IMR-90 (cell line): ENCODE results near the gene CRLF1. TPM values are rescaled to one million over a fixed set of nuclear protein-coding genes. Genes with fewer than 3 reads are reported as not detected.

Experiments
- ATAC-seq: fragments of 200-7000 bp; cut with Tn5 transposase; 2 replicates; pipeline ENCODE4 v1.9.1; 2020; ENCODE audit warnings: low read depth, mild to moderate bottlenecking, moderate library complexity
- BruUV-seq: library from RNA; stranded (reverse); fragments of 400-500 nt; replicated peaks from 2 replicates; lab custom pipeline; 2021; lab: Mats Ljungman, UMichigan
- CTCF ChIA-PET: fragments of 300-600 bp; formaldehyde crosslinking; extraction: SDS; loops from one replicate; lab custom pipeline; 2021; ENCODE audit warnings: antibody characterized with exemption; lab: Yijun Ruan, JAX
- POLR2A ChIA-PET: fragments of 300-600 bp; sonication (Branson Sonifier 250); formaldehyde crosslinking; loops from one replicate; lab custom pipeline; 2022; ENCODE audit warnings: antibody characterized with exemption; ENCODE audit not compliant: unreplicated experiment; lab: Charles Lee
- DNase-seq: peaks from one replicate; pipeline ENCODE4 v3.0.0; 2013
- H2AFZ ChIP-seq: replicated peaks from 2 replicates; pipeline ENCODE3; 2013; ENCODE audit warnings: low read length, mild to moderate bottlenecking; ENCODE audit not compliant: poor library complexity
- H2AK5ac ChIP-seq: 2 replicates; pipeline ENCODE4 v1.6.1; 2013; ENCODE audit warnings: low read depth, low read length, inconsistent platforms
- H2AK9ac ChIP-seq: replicated peaks from 2 replicates; pipeline ENCODE3; 2013; ENCODE audit warnings: mild to moderate bottlenecking, low read depth, low read length, moderate library complexity; ENCODE audit not compliant: poor library complexity
- H2BK120ac ChIP-seq: 2 replicates; pipeline ENCODE4 v1.6.1; 2013; ENCODE audit warnings: low read depth, low read length, inconsistent platforms
- H2BK15ac ChIP-seq: 3 replicates; pipeline ENCODE4 v1.6.1; 2013; ENCODE audit warnings: low read depth, low read length, inconsistent platforms
- H2BK20ac ChIP-seq: 2 replicates; pipeline ENCODE4 v1.6.1; 2013; ENCODE audit warnings: low read depth, mild to moderate bottlenecking, inconsistent platforms, low read length, moderate library complexity
- H2BK5ac ChIP-seq: 2 replicates; pipeline ENCODE4 v1.6.1; 2013; ENCODE audit warnings: mild to moderate bottlenecking, low read depth, low read length, inconsistent platforms; ENCODE audit not compliant: poor library complexity, severe bottlenecking
- H3K14ac ChIP-seq: replicated peaks from 2 replicates; pipeline ENCODE4 v1.6.1; 2013; ENCODE audit warnings: low read depth, low read length, inconsistent platforms
- H3K18ac ChIP-seq: 2 replicates; pipeline ENCODE4 v1.6.1; 2013; ENCODE audit warnings: low read depth, low read length, control low read depth
- H3K23ac ChIP-seq: 2 replicates; pipeline ENCODE4 v1.6.1; 2013; ENCODE audit warnings: low read depth, low read length, inconsistent platforms
- H3K27ac ChIP-seq: 2 replicates; pipeline ENCODE4 v1.5.1; 2013; ENCODE audit warnings: mild to moderate bottlenecking, control low read depth, low read length; ENCODE audit not compliant: insufficient read depth
- H3K27me3 ChIP-seq: 2 replicates; pipeline ENCODE4 v1.6.1; 2013; ENCODE audit warnings: low read length; ENCODE audit not compliant: control insufficient read depth, insufficient read depth
- H3K36me3 ChIP-seq: 2 replicates; pipeline ENCODE4 v1.6.1; 2013; ENCODE audit warnings: low read length, mixed read lengths; ENCODE audit not compliant: control insufficient read depth, insufficient read depth
- H3K4ac ChIP-seq: 2 replicates; pipeline ENCODE4 v1.6.1; 2013; ENCODE audit warnings: low read depth, low read length, inconsistent platforms
- H3K4me1 ChIP-seq: 2 replicates; pipeline ENCODE4 v1.6.1; 2013; ENCODE audit warnings: low read length, mixed read lengths; ENCODE audit not compliant: control insufficient read depth, insufficient read depth
- H3K4me2 ChIP-seq: 2 replicates; pipeline ENCODE4 v1.6.1; 2013; ENCODE audit warnings: low read depth, mild to moderate bottlenecking, control low read depth, low read length, moderate library complexity
- H3K4me3 ChIP-seq: 2 replicates; pipeline ENCODE4 v1.5.1; 2013; ENCODE audit warnings: low read depth, mild to moderate bottlenecking, control low read depth, low read length, moderate library complexity; ENCODE audit not compliant: insufficient read depth
- H3K56ac ChIP-seq: 2 replicates; pipeline ENCODE4 v1.6.1; 2013; ENCODE audit warnings: low read length, inconsistent platforms; ENCODE audit not compliant: insufficient read depth; ENCODE audit errors: extremely low read depth
- H3K79me1 ChIP-seq, 2 experiments: 2 replicates each; pipeline ENCODE4 v1.6.1; 2013; ENCODE audit warnings: low read length in 2 of 2, inconsistent platforms in 1 of 2, low read depth in 1 of 2
- H3K9ac ChIP-seq: 2 replicates; pipeline ENCODE4 v1.6.1; 2013; ENCODE audit warnings: low read depth, low read length, control low read depth
- H3K9me1 ChIP-seq: 2 replicates; pipeline ENCODE4 v1.6.1; 2013; ENCODE audit warnings: low read length, inconsistent platforms; ENCODE audit not compliant: insufficient read depth
- H3K9me3 ChIP-seq: 2 replicates; pipeline ENCODE4 v1.6.1; 2013; ENCODE audit warnings: low read length; ENCODE audit not compliant: control insufficient read depth, insufficient read depth
- H4K20me1 ChIP-seq: 2 replicates; pipeline ENCODE4 v1.6.1; 2013; ENCODE audit warnings: low read length, inconsistent platforms; ENCODE audit not compliant: insufficient read depth
- H4K5ac ChIP-seq: 2 replicates; pipeline ENCODE4 v1.6.1; 2013; ENCODE audit warnings: mild to moderate bottlenecking, low read depth, low read length, control low read depth
- H4K8ac ChIP-seq, 2 experiments: 2 replicates each; pipeline ENCODE4 v1.6.1; 2013; ENCODE audit warnings: low read depth in 2 of 2, low read length in 2 of 2, control low read depth in 1 of 2, inconsistent platforms in 1 of 2
- H4K91ac ChIP-seq: 2 replicates; pipeline ENCODE4 v1.6.1; 2013; ENCODE audit warnings: low read depth, low read length, inconsistent platforms; ENCODE audit not compliant: insufficient read depth
- BHLHE40 ChIP-seq: fragments of 150-350 bp; IDR thresholded peaks from 2 replicates; pipeline ENCODE4 v1.6.1; 2016; ENCODE audit warnings: mild to moderate bottlenecking, low read depth, low read length
- CEBPB ChIP-seq: IDR thresholded peaks from 2 replicates; pipeline ENCODE4 v1.6.1; 2012; ENCODE audit warnings: low read depth, low read length, improper control_type of control experiment
- CHD1 ChIP-seq: IDR thresholded peaks from 2 replicates; pipeline ENCODE4 v1.6.1; 2012; ENCODE audit warnings: low read depth, low read length, improper control_type of control experiment
- FOS ChIP-seq: fragments of 150-350 bp; IDR thresholded peaks from 2 replicates; pipeline ENCODE4 v1.6.1; 2016; ENCODE audit warnings: low read depth, low read length
- MAFK ChIP-seq: IDR thresholded peaks from 2 replicates; pipeline ENCODE4 v1.6.1; 2012; ENCODE audit warnings: low read depth, low read length, improper control_type of control experiment
- MAZ ChIP-seq: IDR thresholded peaks from 2 replicates; pipeline ENCODE4 v1.6.1; 2012; ENCODE audit warnings: low read depth, mild to moderate bottlenecking, low read length, improper control_type of control experiment, moderate library complexity, borderline replicate concordance
- MXI1 ChIP-seq: IDR thresholded peaks from 2 replicates; pipeline ENCODE4 v1.6.1; 2012; ENCODE audit warnings: low read depth, mild to moderate bottlenecking, low read length, moderate library complexity, borderline replicate concordance
- NFE2L2 ChIP-seq: fragments of 150-350 bp; IDR thresholded peaks from 2 replicates; pipeline ENCODE4 v1.6.1; 2016; ENCODE audit warnings: low read depth, mild to moderate bottlenecking, low read length
- POLR2A ChIP-seq: IDR thresholded peaks from 2 replicates; pipeline ENCODE4 v1.6.1; 2012; ENCODE audit warnings: mild to moderate bottlenecking, low read depth, low read length
- RAD21 ChIP-seq: IDR thresholded peaks from 2 replicates; pipeline ENCODE4 v1.6.1; 2012; ENCODE audit warnings: low read length, improper control_type of control experiment
- RCOR1 ChIP-seq: IDR thresholded peaks from 2 replicates; pipeline ENCODE4 v1.6.1; 2012; ENCODE audit warnings: mild to moderate bottlenecking, low read length, improper control_type of control experiment; ENCODE audit not compliant: insufficient replicate concordance
- RFX5 ChIP-seq: IDR thresholded peaks from 2 replicates; pipeline ENCODE4 v1.8.0; 2012; ENCODE audit warnings: low read depth, mild to moderate bottlenecking, low read length, moderate library complexity
- SMC3 ChIP-seq: fragments of 150-350 bp; IDR thresholded peaks from 2 replicates; pipeline ENCODE4 v1.6.1; 2016; ENCODE audit warnings: low read depth, mild to moderate bottlenecking, antibody characterized with exemption, low read length, moderate library complexity
- WGBS, 2 experiments: methylation state at CpG; one replicate each; pipeline versions ENCODE4 v1.1.5 to v1.1.7; 2013; ENCODE audit warnings: missing lambda C conversion rate in 2 of 2; ENCODE audit not compliant: insufficient read length in 1 of 2; ENCODE audit errors: extremely low coverage in 2 of 2; 5-methylcytosine and 5-hydroxymethylcytosine counted together
- dilution Hi-C: fragments of 300-500 bp; cut with HindIII; formaldehyde crosslinking; loops from one replicate; pipeline ENCODE4 v1.14.3; 2018; ENCODE audit warnings: low sequenced_read_pairs; ENCODE audit not compliant: unreplicated experiment
- in situ Hi-C: fragments of 300-500 bp; cut with MboI; formaldehyde crosslinking; loops from 3 replicates; pipeline ENCODE4 v1.14.3; 2019; ENCODE audit warnings: low sequenced_read_pairs, inconsistent platforms, mixed read lengths
- intact Hi-C: fragments of 100-400 bp; cut with micrococcal nuclease; formaldehyde crosslinking; loops from 2 replicates; pipeline ENCODE4 v1.10.0; 2022
- polyA plus RNA-seq, 3 experiments: library from polyadenylated mRNA; depleted of rRNA; stranded (reverse); fragments of >200 nt; gene quantifications; 2 replicates each; pipeline ENCODE4 v1.2.3, GENCODE V29; 2012; ENCODE audit warnings: low replicate concordance in 1 of 3
- total RNA-seq: library from RNA; depleted of rRNA; stranded (reverse); fragments of >200 nt; gene quantifications from 2 replicates; pipeline ENCODE4 v1.2.3, GENCODE V29; 2012
- TF ChIP-seq, protein P1 (sequence below): fragments of 150-350 bp; IDR thresholded peaks from 2 replicates; pipeline ENCODE4 v1.6.1; 2017; ENCODE audit warnings: mild to moderate bottlenecking, antibody characterized with exemption, low read length, low read depth
- TF ChIP-seq, protein P2 (sequence below): conservative IDR thresholded peaks from 2 replicates; pipeline ENCODE4 v1.5.1; 2012; ENCODE audit warnings: mild to moderate bottlenecking, low read depth, low read length, improper control_type of control experiment
- TF ChIP-seq, protein P3 (sequence below): fragments of 150-350 bp; IDR thresholded peaks from 2 replicates; pipeline ENCODE4 v1.6.1; 2016; ENCODE audit warnings: low read depth, mild to moderate bottlenecking, low read length, moderate library complexity, borderline replicate concordance

Gene CRLF1
- total and polyA plus RNA-seq, 2 of the 4 experiments (the other 2 are of a cell fraction), result 0.18 to 3.1 TPM

DNA sequence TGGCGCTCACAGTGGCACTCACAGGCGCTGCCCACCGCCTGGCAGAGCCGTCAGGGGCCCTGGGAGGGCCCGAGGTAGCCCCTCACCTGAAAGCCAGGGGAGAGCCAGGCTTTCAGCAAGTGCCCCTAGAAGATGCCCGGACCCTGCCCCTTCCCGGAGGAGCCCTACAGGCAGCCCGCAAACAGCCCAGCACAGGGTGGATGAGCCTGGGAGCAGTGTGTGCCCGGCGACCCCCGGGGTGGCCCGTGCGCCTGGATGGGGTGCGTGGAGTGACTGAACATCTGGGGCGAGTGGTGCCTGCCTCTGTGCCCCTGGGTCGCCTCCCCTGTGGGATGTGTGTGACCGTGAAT lies 1.4 kb downstream of the CRLF1 start:
- no peak for TF ChIP-seq MXI1
- no peak for TF ChIP-seq MAFK
- no peak for TF ChIP-seq FOS
- TF ChIP-seq, protein P1, sequence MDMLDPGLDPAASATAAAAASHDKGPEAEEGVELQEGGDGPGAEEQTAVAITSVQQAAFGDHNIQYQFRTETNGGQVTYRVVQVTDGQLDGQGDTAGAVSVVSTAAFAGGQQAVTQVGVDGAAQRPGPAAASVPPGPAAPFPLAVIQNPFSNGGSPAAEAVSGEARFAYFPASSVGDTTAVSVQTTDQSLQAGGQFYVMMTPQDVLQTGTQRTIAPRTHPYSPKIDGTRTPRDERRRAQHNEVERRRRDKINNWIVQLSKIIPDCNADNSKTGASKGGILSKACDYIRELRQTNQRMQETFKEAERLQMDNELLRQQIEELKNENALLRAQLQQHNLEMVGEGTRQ, result no peak
- TF ChIP-seq CEBPB, result no peak
- TF ChIP-seq, protein P2, sequence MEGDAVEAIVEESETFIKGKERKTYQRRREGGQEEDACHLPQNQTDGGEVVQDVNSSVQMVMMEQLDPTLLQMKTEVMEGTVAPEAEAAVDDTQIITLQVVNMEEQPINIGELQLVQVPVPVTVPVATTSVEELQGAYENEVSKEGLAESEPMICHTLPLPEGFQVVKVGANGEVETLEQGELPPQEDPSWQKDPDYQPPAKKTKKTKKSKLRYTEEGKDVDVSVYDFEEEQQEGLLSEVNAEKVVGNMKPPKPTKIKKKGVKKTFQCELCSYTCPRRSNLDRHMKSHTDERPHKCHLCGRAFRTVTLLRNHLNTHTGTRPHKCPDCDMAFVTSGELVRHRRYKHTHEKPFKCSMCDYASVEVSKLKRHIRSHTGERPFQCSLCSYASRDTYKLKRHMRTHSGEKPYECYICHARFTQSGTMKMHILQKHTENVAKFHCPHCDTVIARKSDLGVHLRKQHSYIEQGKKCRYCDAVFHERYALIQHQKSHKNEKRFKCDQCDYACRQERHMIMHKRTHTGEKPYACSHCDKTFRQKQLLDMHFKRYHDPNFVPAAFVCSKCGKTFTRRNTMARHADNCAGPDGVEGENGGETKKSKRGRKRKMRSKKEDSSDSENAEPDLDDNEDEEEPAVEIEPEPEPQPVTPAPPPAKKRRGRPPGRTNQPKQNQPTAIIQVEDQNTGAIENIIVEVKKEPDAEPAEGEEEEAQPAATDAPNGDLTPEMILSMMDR, result no peak
- TF ChIP-seq, protein P3, sequence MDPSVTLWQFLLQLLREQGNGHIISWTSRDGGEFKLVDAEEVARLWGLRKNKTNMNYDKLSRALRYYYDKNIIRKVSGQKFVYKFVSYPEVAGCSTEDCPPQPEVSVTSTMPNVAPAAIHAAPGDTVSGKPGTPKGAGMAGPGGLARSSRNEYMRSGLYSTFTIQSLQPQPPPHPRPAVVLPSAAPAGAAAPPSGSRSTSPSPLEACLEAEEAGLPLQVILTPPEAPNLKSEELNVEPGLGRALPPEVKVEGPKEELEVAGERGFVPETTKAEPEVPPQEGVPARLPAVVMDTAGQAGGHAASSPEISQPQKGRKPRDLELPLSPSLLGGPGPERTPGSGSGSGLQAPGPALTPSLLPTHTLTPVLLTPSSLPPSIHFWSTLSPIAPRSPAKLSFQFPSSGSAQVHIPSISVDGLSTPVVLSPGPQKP, result no peak
- no peak for TF ChIP-seq SMC3
- TF ChIP-seq CHD1, result no peak
- no peak for TF ChIP-seq POLR2A
- TF ChIP-seq RCOR1, result no peak
- TF ChIP-seq RFX5, result no peak
- TF ChIP-seq MAZ, result no peak
- TF ChIP-seq NFE2L2, result no peak
- no peak for TF ChIP-seq BHLHE40
- no peak for TF ChIP-seq RAD21
- no peak overlapping the region for H3K23ac ChIP-seq
- H3K9me3 ChIP-seq, result no peaks in the 10 kb centered on the region
- H3K27me3 ChIP-seq, result peaks cover 66% of the 10 kb centered on the region
- no peaks in the 10 kb centered on the region for H3K9me1 ChIP-seq
- no peak overlapping the region for H3K18ac ChIP-seq
- CTCF ChIA-PET, result interaction anchor here (0.5 kb wide), 1 partner anchor 85 kb away, joined by 3 read pairs; no protein-coding TSS in a partner anchor
- no peak overlapping the region for H4K5ac ChIP-seq
- no peak overlapping the region for H3K4me2 ChIP-seq
- POLR2A ChIA-PET, result no interaction called here
- H3K4ac ChIP-seq, result no peak overlapping the region
- peaks cover 8% of the 10 kb centered on the region for H4K20me1 ChIP-seq
- no peak overlapping the region for H3K4me3 ChIP-seq
- H2BK20ac ChIP-seq, result no peak overlapping the region
- H3K36me3 ChIP-seq, result no peaks in the 10 kb centered on the region
- H2AK9ac ChIP-seq, result peak overlapping the region; percentile 72
- no peak overlapping the region for H3K9ac ChIP-seq
- in situ Hi-C loops, result no loop called here
- peaks cover 5% of the 10 kb centered on the region; the same call in 1 of the 2 replicates for H3K4me1 ChIP-seq
- H4K8ac ChIP-seq, result no peak overlapping the region
- no peak for ATAC-seq
- H2BK5ac ChIP-seq, result no peak overlapping the region
- no peak overlapping the region for H2AFZ ChIP-seq
- no peak overlapping the region for H2BK15ac ChIP-seq
- no peak for DNase-seq
- H2AK5ac ChIP-seq, result peak overlapping the region; percentile 59; the same call in 1 of the 2 replicates
- no peak overlapping the region for H3K27ac ChIP-seq
- no TSS peak for BruUV-seq
- H3K79me1 ChIP-seq, result no peaks in the 10 kb centered on the region
- intact Hi-C loops, result no loop called here
- dilution Hi-C loops, result no loop called here
- H3K56ac ChIP-seq, result no peak overlapping the region
- no peak overlapping the region for H2BK120ac ChIP-seq
- WGBS, 2 experiments, result 27% methylated on average over 8 of the region's 17 CpGs; no CpG with 5 or more reads in 1 of the 2 experiments
- H3K14ac ChIP-seq, result no peak overlapping the region
- H4K91ac ChIP-seq, result no peak overlapping the region
